SK-N-SH (cell line): ENCODE measurements around the gene CLCN1. TPM values are rescaled to one million over a fixed set of nuclear protein-coding genes. Genes with fewer than 3 reads are reported as not detected.

Source experiments
- CTCF ChIA-PET: fragments of 300-600, 350-600 bp; formaldehyde crosslinking; extraction: SDS; loops from one replicate; lab custom pipeline; 2021; lab: Yijun Ruan, JAX
- POLR2A ChIA-PET: fragments of 350-600 bp; sonication (Branson Sonifier 250); formaldehyde crosslinking; extraction: SDS; loops from one replicate; lab custom pipeline; 2020; ENCODE audit warnings: antibody characterized with exemption, inconsistent platforms; lab: Yijun Ruan, JAX
- DNase-seq: peaks from one replicate; pipeline ENCODE4 v3.0.0; 2012
- H2AFZ ChIP-seq: fragments of 200-600 bp; sonication (generic); 2 replicates; pipeline ENCODE4 v1.8.1; 2016; ENCODE audit warnings: antibody characterized with exemption, mild to moderate bottlenecking, low read depth
- H3F3A ChIP-seq: fragments of 200-600 bp; sonication (generic); replicated peaks from 2 replicates; pipeline ENCODE3; 2016; ENCODE audit warnings: antibody characterized with exemption, mild to moderate bottlenecking; ENCODE audit not compliant: insufficient read depth
- H3K27ac ChIP-seq, 2 experiments: fragments of 200-500 bp in 1 of 2; fragments of 200-600 bp in 1 of 2; sonication (Bioruptor generic) in 1 of 2; sonication (generic), shearing (Covaris generic) in 1 of 2; 2 replicates each; pipeline versions ENCODE4 v1.5.1 to v1.6.1; 2014 to 2016; ENCODE audit warnings: low read depth in 2 of 2, inconsistent platforms in 1 of 2, low read length in 1 of 2, mild to moderate bottlenecking in 1 of 2, mixed read lengths in 1 of 2
- H3K27me3 ChIP-seq: fragments of 200-600 bp; sonication (generic), shearing (Covaris generic); 2 replicates; pipeline ENCODE4 v1.6.1; 2016; ENCODE audit warnings: mixed run types; ENCODE audit not compliant: insufficient read depth
- H3K36me3 ChIP-seq, 2 experiments: fragments of 200-500 bp in 1 of 2; fragments of 200-600 bp in 1 of 2; sonication (Bioruptor generic) in 1 of 2; sonication (generic) in 1 of 2; replicated peaks in 1 of 2; 2 replicates each; pipeline versions ENCODE3 to v1.5.1; 2014 to 2016; ENCODE audit warnings: low read length in 1 of 2, mild to moderate bottlenecking in 1 of 2; ENCODE audit not compliant: insufficient read depth in 2 of 2, control insufficient read depth in 1 of 2
- H3K4me1 ChIP-seq, 2 experiments: fragments of 200-500 bp in 1 of 2; fragments of 200-600 bp in 1 of 2; sonication (Bioruptor generic) in 1 of 2; sonication (generic), shearing (Covaris generic) in 1 of 2; 2 replicates each; pipeline versions ENCODE4 v1.5.1 to v1.6.1; 2014 to 2016; ENCODE audit warnings: low read depth in 1 of 2, low read length in 1 of 2, mixed run types in 1 of 2; ENCODE audit not compliant: insufficient read depth in 2 of 2, control insufficient read depth in 1 of 2
- H3K4me2 ChIP-seq: fragments of 200-600 bp; sonication (generic), shearing (Covaris generic); 2 replicates; pipeline ENCODE4 v1.6.1; 2017; ENCODE audit warnings: mixed run types
- H3K4me3 ChIP-seq, 2 experiments: fragments of 200-500 bp in 1 of 2; fragments of 200-600 bp in 1 of 2; sonication (Bioruptor generic) in 1 of 2; sonication (generic), shearing (Covaris generic) in 1 of 2; 2 replicates each; pipeline versions ENCODE4 v1.5.1 to v1.8.1; 2014 to 2016; ENCODE audit warnings: low read depth in 2 of 2, inconsistent platforms in 1 of 2, low read length in 1 of 2, mild to moderate bottlenecking in 1 of 2, mixed read lengths in 1 of 2, moderate library complexity in 1 of 2
- H3K79me2 ChIP-seq: fragments of 200-600 bp; sonication (generic); 2 replicates; pipeline ENCODE4 v1.8.1; 2017; ENCODE audit warnings: mild to moderate bottlenecking; ENCODE audit not compliant: insufficient read depth
- H3K9ac ChIP-seq: fragments of 200-600 bp; sonication (generic); 2 replicates; pipeline ENCODE4 v1.6.1; 2017; ENCODE audit warnings: mixed run types
- H3K9me2 ChIP-seq: fragments of 200-600 bp; sonication (generic); 2 replicates; pipeline ENCODE4 v1.6.1; 2017; ENCODE audit warnings: mixed run types
- H3K9me3 ChIP-seq: fragments of 200-600 bp; sonication (generic); 2 replicates; pipeline ENCODE4 v1.6.1; 2017; ENCODE audit warnings: mixed run types, mild to moderate bottlenecking, moderate library complexity
- H4K20me1 ChIP-seq: fragments of 200-600 bp; sonication (generic); 2 replicates; pipeline ENCODE4 v1.6.1; 2017; ENCODE audit warnings: mild to moderate bottlenecking, mixed run types; ENCODE audit not compliant: insufficient read depth
- CTCF ChIP-seq: fragments of 200-600 bp; sonication (generic); IDR thresholded peaks from 2 replicates; pipeline ENCODE4 v1.6.1; 2017; ENCODE audit warnings: antibody characterized with exemption, mild to moderate bottlenecking, moderate library complexity
- ELF1 ChIP-seq: IDR thresholded peaks from 2 replicates; pipeline ENCODE4 v1.4.0; 2012
- EZH2phosphoT487 ChIP-seq: fragments of 200-600 bp; sonication (generic); IDR thresholded peaks from 2 replicates; pipeline ENCODE4 v1.6.1; 2017; ENCODE audit warnings: low read depth, mixed run types, mild to moderate bottlenecking, antibody characterized with exemption, moderate library complexity, borderline replicate concordance
- FOSL2 ChIP-seq: IDR thresholded peaks from 2 replicates; pipeline ENCODE4 v1.4.0; 2012; ENCODE audit warnings: low read depth, mild to moderate bottlenecking, moderate library complexity, borderline replicate concordance
- FOXJ3 ChIP-seq: sonication (generic); formaldehyde crosslinking; IDR thresholded peaks from 2 replicates; pipeline ENCODE4 v1.5.1; 2020; ENCODE audit warnings: mild to moderate bottlenecking, missing genetic modification reagents
- FOXM1 ChIP-seq: IDR thresholded peaks from 2 replicates; pipeline ENCODE4 v1.4.0; 2012; ENCODE audit warnings: low read depth, mild to moderate bottlenecking
- GABPA ChIP-seq: IDR thresholded peaks from 2 replicates; pipeline ENCODE4 v1.4.0; 2012; ENCODE audit warnings: low read depth, mild to moderate bottlenecking
- GATA2 ChIP-seq: sonication (generic); formaldehyde crosslinking; IDR thresholded peaks from 2 replicates; pipeline ENCODE4 v1.5.0; 2020; ENCODE audit warnings: mild to moderate bottlenecking, missing genetic modification reagents
- MAX ChIP-seq: IDR thresholded peaks from 2 replicates; pipeline ENCODE4 v1.4.0; 2012; ENCODE audit warnings: low read depth
- POLR2AphosphoS5 ChIP-seq: IDR thresholded peaks from 2 replicates; pipeline ENCODE4 v1.6.1; 2012; ENCODE audit warnings: low read depth, low read length
- RAD21 ChIP-seq: IDR thresholded peaks from 2 replicates; pipeline ENCODE4 v1.6.1; 2012; ENCODE audit warnings: mild to moderate bottlenecking, low read length
- REST ChIP-seq: IDR thresholded peaks from 2 replicates; pipeline ENCODE4 v1.6.1; 2012; ENCODE audit warnings: mild to moderate bottlenecking, low read depth, low read length, moderate library complexity
- RFX5 ChIP-seq: IDR thresholded peaks from 2 replicates; pipeline ENCODE4 v1.6.1; 2012; ENCODE audit warnings: mild to moderate bottlenecking, improper control_type of control experiment, low read length
- RXRA ChIP-seq: IDR thresholded peaks from 2 replicates; pipeline ENCODE4 v1.4.0; 2012; ENCODE audit warnings: low read depth, mild to moderate bottlenecking, borderline replicate concordance
- SIN3A ChIP-seq: IDR thresholded peaks from 2 replicates; pipeline ENCODE4 v1.6.1; 2012; ENCODE audit warnings: low read depth, mild to moderate bottlenecking, low read length, moderate library complexity, borderline replicate concordance
- TEAD4 ChIP-seq: IDR thresholded peaks from 2 replicates; pipeline ENCODE4 v1.4.0; 2012; ENCODE audit warnings: mild to moderate bottlenecking, borderline replicate concordance; ENCODE audit not compliant: insufficient read depth
- USF1 ChIP-seq: IDR thresholded peaks from 2 replicates; pipeline ENCODE4 v1.4.0; 2012; ENCODE audit warnings: low read depth, borderline replicate concordance
- USF2 ChIP-seq: fragments of 150-350 bp; IDR thresholded peaks from 2 replicates; pipeline ENCODE4 v1.6.1; 2017; ENCODE audit warnings: antibody characterized with exemption, low read length, low read depth, borderline replicate concordance
- ZBTB33 ChIP-seq: IDR thresholded peaks from 2 replicates; pipeline ENCODE4 v1.4.0; 2012; ENCODE audit warnings: low read depth, borderline replicate concordance
- WGBS: methylation state at CpG from one replicate; pipeline ENCODE4 v1.1.6; 2017; ENCODE audit warnings: low lambda C conversion rate; 5-methylcytosine and 5-hydroxymethylcytosine counted together
- polyA plus RNA-seq, 3 experiments: library from polyadenylated mRNA; depleted of rRNA; stranded (reverse); fragments of >200 nt; gene quantifications; 2 replicates each; pipeline ENCODE4 v1.2.3, GENCODE V29; 2012

CLCN1 gene
- polyA plus RNA-seq, 1 of the 3 experiments (the other 2 are of a cell fraction), result 0.12 TPM

- TF ChIP-seq REST, result no peak
- TF ChIP-seq RFX5, result no peak
- TF ChIP-seq TEAD4, result no peak
- no peak for TF ChIP-seq SIN3A
- no peak for TF ChIP-seq EZH2phosphoT487
- TF ChIP-seq MAX, result no peak
- no peak for TF ChIP-seq CTCF
- no peak for TF ChIP-seq FOXM1
- no peak for TF ChIP-seq RAD21
- no peak for TF ChIP-seq FOXJ3
- no peak for TF ChIP-seq USF2
- TF ChIP-seq POLR2AphosphoS5, result no peak
- TF ChIP-seq FOSL2, result no peak
- no peak for TF ChIP-seq GATA2 (CRISPR knock-in tag)
- no peak for TF ChIP-seq ZBTB33
- no peak for TF ChIP-seq GABPA
- no peak for TF ChIP-seq RXRA
- no peak for TF ChIP-seq ELF1
- no peak for TF ChIP-seq USF1
- WGBS, result 80% methylated on average over 8 of the region's 8 CpGs
- peaks cover 0 to 27% of the 10 kb centered on the region in 2 experiments for H3K36me3 ChIP-seq
- no peak overlapping the region for H3K4me2 ChIP-seq
- DNase-seq, result no peak
- H3K79me2 ChIP-seq, result no peaks in the 10 kb centered on the region
- H3K4me3 ChIP-seq, result no peak overlapping the region
- H4K20me1 ChIP-seq, result no peaks in the 10 kb centered on the region
- H3F3A ChIP-seq, result no peaks in the 10 kb centered on the region
- no peak overlapping the region for H3K9ac ChIP-seq
- POLR2A ChIA-PET, result no interaction called here
- no peaks in the 10 kb centered on the region for H3K27me3 ChIP-seq
- no peaks in the 10 kb centered on the region for H3K4me1 ChIP-seq
- no peak overlapping the region for H3K27ac ChIP-seq
- CTCF ChIA-PET, result no interaction called here
- no peaks in the 10 kb centered on the region for H3K9me3 ChIP-seq
- no peaks in the 10 kb centered on the region for H3K9me2 ChIP-seq
- H2AFZ ChIP-seq, result no peak overlapping the region
These were observed 38.5 kb downstream of the CLCN1 start for GRCh38 chr7:143354376-143354775.
